Activated CD4-positive, alpha-beta T cell treated with anti-CD3 and anti-CD28 coated beads, Interleukin-2, Interleukin-6, amounts not matched to agents 100 ng/mL and 50 ng/mL, durations not matched to agents 16 hours and 8 hours (primary cell): ENCODE results near the gene MASP1.
"Not testable (repeated sequence)": the region's sequence is repeated elsewhere in the genome, so short reads cannot be mapped to it uniquely, and the experiment has no call there.

Experiments
- DNase-seq: peaks from one replicate; pipeline ENCODE4 v3.0.0-alpha.2; 2020

The MASP1 gene

GRCh38 chr3:187264911-187265310 lies 26.6 kb downstream of the MASP1 start:
- no peak for DNase-seq

DNA sequence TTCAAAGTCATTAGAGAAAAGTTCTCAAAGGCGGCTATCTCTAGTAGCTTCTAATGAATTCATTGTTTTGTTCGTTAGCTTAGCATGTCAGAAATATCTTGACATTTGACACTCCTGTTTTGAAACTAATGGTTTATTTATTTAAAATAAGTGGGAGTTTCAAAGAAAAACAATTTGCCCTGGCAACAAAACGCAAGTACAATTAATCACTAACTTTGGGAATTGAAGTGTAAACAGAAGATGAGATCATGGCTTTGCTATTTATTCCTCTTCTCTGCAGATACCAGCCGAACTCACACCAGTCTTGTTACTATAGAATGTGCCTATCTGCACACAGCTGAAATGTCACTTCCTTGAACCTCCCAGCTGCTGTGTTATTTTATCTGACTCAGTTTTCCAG lies 27.5 kb downstream of the MASP1 start:
- no peak for DNase-seq

DNA sequence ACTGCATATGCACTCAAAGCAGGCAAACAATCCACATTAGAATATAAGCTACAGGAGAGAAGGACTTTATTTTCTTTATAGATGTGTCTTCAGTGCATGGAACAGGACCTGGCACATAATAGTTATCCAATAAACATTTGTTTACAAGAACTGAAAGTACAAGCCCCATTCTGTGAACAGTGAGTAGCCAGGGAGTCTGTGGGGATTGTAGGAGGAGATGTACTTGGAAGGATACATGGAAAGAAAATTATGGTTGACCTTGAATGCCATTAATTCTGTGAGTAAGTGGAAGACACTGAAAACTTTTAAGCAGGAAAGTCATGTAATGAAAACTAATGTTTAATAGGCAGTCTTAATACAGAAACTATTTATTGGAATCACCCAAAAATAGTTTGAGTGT lies 28.3 kb downstream of the MASP1 start:
- DNase-seq: no peak

- no peak for DNase-seq
Measured at GRCh38 chr3:187262360-187262759, 29.2 kb downstream of the MASP1 start.

GRCh38 chr3:187261541-187261969 lies 30.0 kb downstream of the MASP1 start:
- DNase-seq: no peak

- no peak for DNase-seq
Measured at GRCh38 chr3:187259171-187259570, 32.4 kb downstream of the MASP1 start.

DNA sequence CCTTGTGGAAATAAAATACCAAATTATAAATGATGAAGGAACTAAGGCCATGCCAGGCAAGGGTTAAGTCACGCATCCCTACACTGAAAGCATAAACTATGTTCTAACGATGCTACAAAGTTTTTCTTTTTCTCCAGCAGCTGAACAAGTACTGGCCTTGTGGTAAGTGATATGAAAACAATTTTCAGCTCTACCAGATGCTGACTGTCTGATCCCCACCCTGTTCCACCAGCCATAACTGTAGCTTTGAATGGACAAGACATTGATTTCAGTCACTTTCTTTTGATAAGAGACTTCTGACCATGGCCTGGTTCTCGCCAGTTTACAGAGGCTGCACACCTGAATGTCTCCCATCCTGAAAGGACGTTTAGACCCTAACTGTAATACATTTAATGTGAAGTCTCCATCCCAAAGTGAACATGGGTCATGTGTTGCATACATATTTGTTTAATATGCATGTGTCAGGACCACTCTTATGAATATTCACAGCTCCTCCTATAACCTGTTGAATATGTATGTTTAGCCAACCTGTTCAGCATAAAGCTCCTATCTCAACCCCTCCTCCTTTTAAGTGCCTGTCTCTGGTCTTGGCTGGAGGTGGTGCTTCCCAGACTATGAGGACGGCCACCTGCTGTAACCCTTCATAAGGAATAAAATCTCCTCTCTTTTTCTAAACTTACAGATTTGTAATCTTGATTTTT lies 33.4 kb downstream of the MASP1 start:
- no peak for DNase-seq

GRCh38 chr3:187257471-187257870 lies 34.1 kb downstream of the MASP1 start:
- DNase-seq: no peak

DNA sequence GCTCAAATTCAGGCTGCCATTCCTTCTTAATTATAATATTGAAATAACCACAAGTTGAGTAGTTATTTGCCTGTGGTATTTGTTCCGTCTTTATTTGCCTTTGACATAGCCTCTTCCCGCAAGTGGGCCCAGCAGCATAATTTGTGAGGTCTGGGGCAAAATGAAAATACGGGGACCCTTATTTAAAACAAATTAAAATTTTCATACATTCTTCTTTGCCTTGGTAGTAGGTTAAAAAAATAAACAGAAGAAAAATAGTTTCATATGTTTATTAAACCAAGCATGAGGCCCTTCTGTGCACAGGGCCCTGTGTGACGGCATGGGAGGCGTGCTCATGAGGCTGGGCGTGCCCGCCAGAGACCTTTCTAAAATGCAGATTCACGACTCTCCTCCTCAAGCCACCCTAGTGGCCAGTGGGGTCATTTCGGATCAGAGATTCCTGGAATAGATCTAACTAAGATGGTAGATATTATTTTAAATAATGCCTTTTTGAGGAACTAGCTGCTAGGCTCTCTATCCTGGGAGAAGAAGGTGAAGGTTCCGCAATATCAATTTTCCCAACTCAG lies 35.4 kb downstream of the MASP1 start:
- no peak for DNase-seq

DNA sequence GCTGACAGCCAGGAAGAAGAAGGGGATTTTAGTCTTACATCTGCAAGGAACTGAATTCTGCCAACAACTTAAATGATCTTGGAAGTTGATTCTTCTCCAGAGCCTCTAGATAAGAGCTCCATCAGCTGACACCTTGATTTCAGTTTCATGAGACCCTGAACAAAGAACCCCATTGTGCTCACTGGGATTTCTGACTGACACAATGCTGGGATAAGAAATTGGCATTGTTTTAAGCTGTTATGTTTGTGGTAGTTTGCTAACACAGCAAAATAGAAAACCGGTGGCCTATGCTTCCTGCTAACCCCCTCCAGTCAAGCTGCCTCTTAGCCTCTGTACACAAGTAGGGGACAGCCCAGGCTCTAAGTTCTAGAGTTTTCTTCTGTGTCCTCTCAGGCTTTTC lies 36.2 kb downstream of the MASP1 start:
- no peak for DNase-seq

DNA sequence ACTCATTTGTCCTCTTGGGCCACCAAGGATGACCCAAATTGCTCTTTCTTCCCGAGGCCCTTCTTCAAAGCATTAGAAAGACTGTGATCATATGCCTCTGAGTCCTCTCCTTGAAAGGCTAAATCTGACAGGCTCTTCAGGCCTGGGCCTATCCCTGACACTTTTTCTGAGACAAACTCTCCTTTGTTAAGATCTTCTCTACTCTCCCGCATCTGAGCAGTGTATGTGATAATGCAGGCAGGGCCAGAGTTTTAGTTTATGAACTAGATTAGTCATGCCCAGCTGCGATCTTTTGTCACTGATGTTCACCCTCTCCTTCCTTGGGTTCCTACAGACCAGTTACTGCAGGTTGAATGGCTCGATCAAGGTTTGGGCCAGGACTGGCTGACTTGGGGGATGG lies 39.2 kb downstream of the MASP1 start:
- no peak for DNase-seq

DNA sequence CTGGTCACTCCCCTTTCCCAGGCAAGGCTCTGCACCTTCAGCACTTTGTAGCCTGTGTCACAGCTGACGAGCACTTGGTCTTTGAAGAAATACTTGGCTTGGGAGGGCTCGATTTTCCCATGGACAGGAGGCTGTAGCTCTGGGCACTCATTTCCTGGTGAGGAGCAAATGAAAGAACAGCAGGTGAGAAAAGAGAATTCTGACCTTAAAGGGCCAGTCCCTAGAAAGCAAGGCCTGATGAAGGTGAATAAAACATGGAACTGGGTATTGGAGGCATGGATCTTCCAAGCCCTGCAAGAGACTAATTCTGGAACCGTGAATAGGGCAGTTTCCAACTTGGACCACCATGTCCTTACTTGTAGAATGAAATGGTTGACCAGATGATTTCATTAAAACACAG lies 39.9 kb downstream of the MASP1 start:
- no peak for DNase-seq

GRCh38 chr3:187247398-187247797 lies 44.1 kb downstream of the MASP1 start:
- DNase-seq: peak; percentile 25

- DNase-seq: no peak
Measured at GRCh38 chr3:187243933-187244524, 47.5 kb downstream of the MASP1 start.

DNA sequence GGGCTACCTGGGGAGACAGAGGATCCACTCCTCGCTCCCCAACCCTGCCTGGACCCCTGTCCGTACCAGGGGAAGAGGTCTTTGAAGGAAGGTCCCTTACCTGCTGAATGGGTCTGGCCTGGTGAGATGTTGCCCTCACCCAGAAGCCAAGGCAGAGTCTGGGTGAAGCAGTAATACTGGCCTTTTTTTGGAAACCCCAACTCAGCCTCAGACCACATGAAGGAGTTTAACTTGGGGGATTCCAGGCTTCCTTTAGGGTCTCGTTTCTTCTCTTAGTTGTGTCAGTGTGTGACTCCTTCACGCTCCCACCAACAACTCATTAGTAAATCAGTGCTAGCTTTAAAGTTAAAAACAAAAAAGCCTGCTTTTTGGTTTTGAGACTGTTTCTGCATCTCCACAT lies 48.6 kb downstream of the MASP1 start:
- no peak for DNase-seq

DNA sequence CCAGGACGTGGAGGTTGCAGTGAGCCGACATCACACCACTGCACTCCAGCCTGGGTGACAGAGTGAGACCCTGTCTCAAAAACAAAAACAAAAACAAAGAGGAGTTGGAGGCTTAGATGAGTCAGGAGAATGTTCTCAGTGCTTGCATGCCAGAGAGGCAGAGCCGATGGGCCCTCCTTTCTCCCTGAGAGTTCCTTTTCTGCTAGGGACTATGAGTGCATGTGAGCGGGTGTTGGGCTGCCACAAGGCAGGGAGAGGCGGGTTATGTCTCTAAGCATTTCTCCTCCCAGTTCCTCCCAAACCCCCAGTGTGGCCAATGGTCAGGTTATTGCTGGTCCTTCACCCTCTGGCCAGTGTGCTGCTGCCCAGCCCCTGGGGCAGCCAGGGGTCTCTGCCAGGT lies 49.1 kb downstream of the MASP1 start:
- no peak for DNase-seq

DNA sequence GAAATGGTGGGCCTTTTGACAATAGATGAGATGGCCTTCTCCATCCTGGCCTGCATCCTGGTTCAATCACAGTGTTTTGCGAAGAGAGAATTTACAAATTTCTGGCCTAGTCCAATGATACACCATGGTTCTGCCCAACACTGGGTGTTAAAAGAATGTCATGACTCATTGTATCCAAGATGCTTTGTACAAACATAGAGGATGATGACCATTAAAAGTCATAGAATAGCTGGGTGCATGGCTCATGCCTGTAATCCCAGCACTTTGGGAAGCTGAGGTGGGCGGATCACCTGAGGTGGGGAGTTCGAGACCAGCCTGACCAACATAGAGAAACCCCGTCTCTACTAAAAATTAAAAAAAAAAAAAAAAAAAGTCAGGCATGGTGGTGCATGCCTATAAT lies 52.7 kb downstream of the MASP1 start:
- DNase-seq: not testable (repeated sequence)

DNA sequence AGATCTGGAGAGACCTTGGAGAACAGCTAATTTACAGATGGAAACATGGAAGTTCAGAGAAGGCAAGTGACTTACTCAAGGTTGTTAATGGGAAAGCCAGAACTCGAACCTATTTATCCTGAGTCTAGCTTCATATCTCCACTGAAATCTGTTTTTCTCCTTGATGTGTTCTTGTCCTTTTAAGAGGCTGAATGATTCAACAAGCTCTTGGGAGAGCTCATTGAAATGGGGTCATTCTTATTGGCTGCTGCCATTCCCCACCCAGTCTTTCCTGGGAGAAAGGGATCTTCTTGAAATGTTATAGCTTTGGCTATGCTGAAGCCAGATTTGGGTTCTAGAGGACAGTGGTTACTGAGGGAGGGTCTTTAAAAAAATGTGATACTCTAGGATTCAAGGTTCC lies 53.3 kb downstream of the MASP1 start:
- no peak for DNase-seq

DNA sequence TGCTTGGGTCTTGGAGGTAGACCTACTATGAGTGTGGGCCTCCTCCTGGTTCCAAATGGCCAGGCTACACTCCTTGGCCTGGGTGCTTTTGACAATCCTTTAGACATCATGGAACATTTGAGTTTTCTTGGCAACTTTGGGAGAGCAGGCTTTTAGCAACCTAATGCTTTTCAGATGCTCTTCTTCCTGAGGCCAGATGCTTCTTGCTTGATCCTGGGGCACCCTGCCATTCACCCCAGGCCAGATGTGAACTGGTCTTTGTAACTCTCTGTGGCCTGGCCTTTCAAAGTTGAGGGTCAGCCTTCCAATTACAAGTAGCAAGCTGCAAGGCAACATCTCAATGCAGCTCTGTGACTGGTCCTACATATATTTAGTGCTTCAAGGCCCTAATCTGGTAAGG lies 53.8 kb downstream of the MASP1 start:
- DNase-seq: no peak

GRCh38 chr3:187236962-187237361 lies 54.6 kb downstream of the MASP1 start:
- DNase-seq: no peak

- no peak for DNase-seq
Measured at GRCh38 chr3:187230011-187230410, 61.5 kb downstream of the MASP1 start.

- no peak for DNase-seq
Measured at GRCh38 chr3:187228740-187229139, 62.8 kb downstream of the MASP1 start.

DNA sequence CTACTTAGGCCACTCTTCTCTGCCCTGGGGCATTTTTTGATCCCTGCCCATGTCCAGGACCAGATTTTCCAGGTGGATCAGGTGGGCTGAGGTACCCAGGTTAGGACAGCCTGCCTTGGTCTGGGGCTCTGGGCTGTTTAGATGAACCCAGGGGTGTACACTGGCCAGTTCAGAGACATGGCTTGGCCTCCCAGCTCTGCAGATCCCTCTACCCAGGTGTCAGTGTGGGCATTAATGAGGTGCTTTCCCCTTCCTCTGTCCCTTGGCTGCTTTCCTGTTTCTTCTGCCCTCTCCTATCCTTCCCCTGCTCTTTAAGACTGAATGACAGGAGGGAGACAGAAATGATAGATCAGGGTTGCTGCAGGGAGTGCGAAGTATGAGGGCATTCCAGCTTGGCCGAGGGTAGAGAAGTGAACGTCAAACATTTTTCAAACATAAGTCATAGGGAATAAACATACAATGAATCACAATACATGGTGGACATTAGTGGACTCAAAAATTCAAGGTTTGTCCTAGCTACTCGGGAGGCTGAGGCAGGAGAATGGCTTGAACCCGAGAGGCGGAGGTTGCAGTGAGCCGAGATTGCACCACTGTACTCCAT lies 63.8 kb downstream of the MASP1 start:
- no peak for DNase-seq

DNA sequence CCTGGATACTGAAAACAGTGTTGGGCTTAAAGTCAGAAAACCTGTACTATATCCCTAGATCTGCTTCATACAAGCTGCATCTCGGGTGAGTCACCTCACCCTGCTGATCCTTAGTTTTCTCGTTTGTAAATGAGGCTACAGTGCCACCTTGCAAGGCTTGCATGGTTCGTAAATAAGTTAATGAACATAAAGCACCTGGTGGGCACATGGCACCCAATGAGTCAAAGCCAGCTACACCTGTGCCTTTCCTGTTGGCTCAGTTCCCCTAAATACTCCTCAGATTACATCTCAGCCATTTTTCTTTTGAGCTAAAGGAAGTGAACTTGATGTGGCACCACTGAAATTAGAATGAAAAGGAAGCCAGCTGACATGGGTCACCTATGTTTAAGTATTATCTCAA lies 67.7 kb downstream of the MASP1 start:
- DNase-seq: no peak
